ENCODE data around the gene CALML4.

DNA sequence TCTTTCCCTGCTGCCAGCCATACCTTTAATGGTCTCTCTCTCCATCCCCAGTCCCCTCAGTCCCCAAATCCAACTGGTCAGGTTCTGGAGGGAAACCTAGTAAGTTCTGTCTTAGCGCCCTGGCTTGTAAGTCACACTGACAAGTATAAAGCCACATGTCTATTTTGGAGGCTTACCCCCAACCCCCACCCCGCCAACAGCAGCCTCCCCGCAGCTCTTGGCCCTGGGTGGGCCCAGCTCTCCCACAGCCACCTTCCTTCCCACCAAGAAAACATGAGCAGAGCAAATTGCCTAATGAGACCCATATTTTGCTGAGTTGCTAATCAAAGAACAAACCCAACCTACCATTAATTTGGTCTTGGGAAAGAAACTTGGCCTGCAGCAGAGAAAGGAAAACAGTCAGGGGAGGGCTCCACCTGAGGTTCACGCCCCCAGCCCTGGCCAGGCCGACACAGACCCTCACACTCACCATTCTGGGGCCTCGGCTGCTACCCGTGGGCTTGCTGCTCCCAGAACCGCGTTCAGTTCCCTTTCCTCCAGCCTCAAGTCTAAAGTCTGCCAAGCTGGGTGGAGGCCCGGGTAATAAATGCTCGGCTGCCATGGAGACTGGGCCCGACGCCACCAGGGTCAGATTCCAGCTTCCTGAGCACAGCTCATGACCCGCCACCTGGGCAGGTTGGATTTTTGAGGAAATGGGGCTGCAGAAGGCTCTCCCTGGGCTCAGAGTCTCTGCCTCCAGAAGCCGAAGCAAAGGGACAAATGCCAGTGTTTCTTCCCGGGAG lies at the start of gene CALML4:
- TF ChIP-seq, protein P1, sequence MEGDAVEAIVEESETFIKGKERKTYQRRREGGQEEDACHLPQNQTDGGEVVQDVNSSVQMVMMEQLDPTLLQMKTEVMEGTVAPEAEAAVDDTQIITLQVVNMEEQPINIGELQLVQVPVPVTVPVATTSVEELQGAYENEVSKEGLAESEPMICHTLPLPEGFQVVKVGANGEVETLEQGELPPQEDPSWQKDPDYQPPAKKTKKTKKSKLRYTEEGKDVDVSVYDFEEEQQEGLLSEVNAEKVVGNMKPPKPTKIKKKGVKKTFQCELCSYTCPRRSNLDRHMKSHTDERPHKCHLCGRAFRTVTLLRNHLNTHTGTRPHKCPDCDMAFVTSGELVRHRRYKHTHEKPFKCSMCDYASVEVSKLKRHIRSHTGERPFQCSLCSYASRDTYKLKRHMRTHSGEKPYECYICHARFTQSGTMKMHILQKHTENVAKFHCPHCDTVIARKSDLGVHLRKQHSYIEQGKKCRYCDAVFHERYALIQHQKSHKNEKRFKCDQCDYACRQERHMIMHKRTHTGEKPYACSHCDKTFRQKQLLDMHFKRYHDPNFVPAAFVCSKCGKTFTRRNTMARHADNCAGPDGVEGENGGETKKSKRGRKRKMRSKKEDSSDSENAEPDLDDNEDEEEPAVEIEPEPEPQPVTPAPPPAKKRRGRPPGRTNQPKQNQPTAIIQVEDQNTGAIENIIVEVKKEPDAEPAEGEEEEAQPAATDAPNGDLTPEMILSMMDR (IDR thresholded peaks at IDR 0.05; ENCODE audit: insufficient read depth, low read depth, low read length), result no peak
- TF ChIP-seq EZH2 (IDR thresholded peaks at IDR 0.05; ENCODE audit: insufficient read depth, low read length), result no peak
